UCSD-AML1 (cell line): ENCODE data around the gene NSMF.
A peak's percentile ranks its signal among the peaks of the same experiment; 100 is the strongest.

Source experiments
- DNase-seq: peaks from one replicate; lab custom pipeline; 2025; ENCODE audit not compliant: unreplicated experiment; lab: John Stamatoyannopoulos, UW

The NSMF gene

GRCh38 chr9:137459152-137459600 is at the start of gene NSMF:
NSMF (minus strand) TSS chr9:137459334; CDS start chr9:137459102, 232 bp downstream.
- peak; percentile 94 for DNase-seq

- DNase-seq, result no peak
These were observed 47.6 kb upstream of the NSMF start for GRCh38 chr9:137506702-137507171.

- no peak for DNase-seq
These were observed 47.1 kb upstream of the NSMF start for GRCh38 chr9:137506274-137506673.

- no peak for DNase-seq
These were observed 46.4 kb upstream of the NSMF start for GRCh38 chr9:137505421-137506140.

- no peak for DNase-seq
These were observed 45.3 kb upstream of the NSMF start for GRCh38 chr9:137504432-137504777.

GRCh38 chr9:137502008-137502911 is 43.1 kb upstream of the NSMF start:
- DNase-seq, result no peak

GRCh38 chr9:137501457-137501856 is 42.3 kb upstream of the NSMF start:
- DNase-seq, result no peak

GRCh38 chr9:137500666-137501397 is 41.7 kb upstream of the NSMF start:
- no peak for DNase-seq

- no peak for DNase-seq
These were observed 40.9 kb upstream of the NSMF start for GRCh38 chr9:137499858-137500661.

- no peak for DNase-seq
These were observed 40.3 kb upstream of the NSMF start for GRCh38 chr9:137499416-137499815.

- no peak for DNase-seq
These were observed 39.6 kb upstream of the NSMF start for GRCh38 chr9:137498720-137499150.

- no peak for DNase-seq
These were observed 39.0 kb upstream of the NSMF start for GRCh38 chr9:137497921-137498719.

- no peak for DNase-seq
These were observed 37.7 kb upstream of the NSMF start for GRCh38 chr9:137496601-137497375.

GRCh38 chr9:137494550-137495351 is 35.6 kb upstream of the NSMF start:
- DNase-seq, result no peak

GRCh38 chr9:137494104-137494544 is 35.0 kb upstream of the NSMF start:
- peak; percentile 72 for DNase-seq

- no peak for DNase-seq
These were observed 34.4 kb upstream of the NSMF start for GRCh38 chr9:137493364-137494103.
